GM23338 (cell line): Measurements from ENCODE around the gene ZNF585A. TPM values are rescaled to one million over a fixed set of nuclear protein-coding genes. Genes with fewer than 3 reads are reported as not detected.
"Not testable (repeated sequence)": the region's sequence is repeated elsewhere in the genome, so short reads cannot be mapped to it uniquely, and the experiment has no call there.

ENCODE experiments used
- ATAC-seq: fragments of 200-7000 bp; cut with Tn5 transposase; 3 replicates; pipeline ENCODE4 v1.9.1; 2020
- DNase-seq: peaks from one replicate; pipeline ENCODE4 v3.0.0-alpha.2; 2015; ENCODE audit warnings: low spot score
- H2AFZ ChIP-seq: fragments of 200-600 bp; sonication (generic); 2 replicates; pipeline ENCODE4 v1.8.0; 2016; ENCODE audit warnings: antibody characterized with exemption, mild to moderate bottlenecking, moderate library complexity
- H3F3A ChIP-seq: fragments of 200-600 bp; sonication (generic); replicated peaks from 2 replicates; pipeline ENCODE4 v1.8.0; 2017; ENCODE audit warnings: antibody characterized with exemption, mixed run types, low read depth
- H3K27ac ChIP-seq: fragments of 200-600 bp; sonication (generic); 2 replicates; pipeline ENCODE4 v1.6.1; 2016; ENCODE audit warnings: low read depth
- H3K27me3 ChIP-seq: fragments of 200-600 bp; sonication (generic); 2 replicates; pipeline ENCODE4 v1.8.0; 2016; ENCODE audit warnings: mild to moderate bottlenecking, mixed run types, moderate library complexity; ENCODE audit not compliant: insufficient read depth
- H3K36me3 ChIP-seq: fragments of 200-600 bp; sonication (generic); 2 replicates; pipeline ENCODE4 v1.8.0; 2016; ENCODE audit warnings: mild to moderate bottlenecking; ENCODE audit not compliant: insufficient read depth
- H3K4me1 ChIP-seq: fragments of 200-600 bp; sonication (generic); 2 replicates; pipeline ENCODE4 v1.8.0; 2016; ENCODE audit warnings: mild to moderate bottlenecking, moderate library complexity; ENCODE audit not compliant: insufficient read depth
- H3K4me2 ChIP-seq: fragments of 200-600 bp; sonication (generic); 2 replicates; pipeline ENCODE4 v1.7.1; 2017; ENCODE audit warnings: mixed run types
- H3K4me3 ChIP-seq: fragments of 200-600 bp; sonication (generic); 2 replicates; pipeline ENCODE4 v1.6.1; 2016; ENCODE audit warnings: mixed run types
- H3K79me2 ChIP-seq: fragments of 200-600 bp; sonication (generic); replicated peaks from 2 replicates; pipeline ENCODE4 v1.8.0; 2017; ENCODE audit warnings: mild to moderate bottlenecking; ENCODE audit not compliant: insufficient read depth
- H3K9me2 ChIP-seq: fragments of 200-600 bp; sonication (generic); 2 replicates; pipeline ENCODE4 v1.8.0; 2017; ENCODE audit not compliant: insufficient read depth
- H4K20me1 ChIP-seq: fragments of 200-600 bp; sonication (generic); replicated peaks from 2 replicates; pipeline ENCODE4 v1.8.0; 2017; ENCODE audit warnings: mild to moderate bottlenecking; ENCODE audit not compliant: insufficient read depth
- H3K27ac Mint-ChIP-seq: 2 replicates; pipeline ENCODE4 v1.8.0; 2020; ENCODE audit warnings: inconsistent platforms, mild to moderate bottlenecking, moderate library complexity, mixed read lengths
- H3K27me3 Mint-ChIP-seq: 3 replicates; pipeline ENCODE4 v1.8.0; 2022; ENCODE audit warnings: low read depth, mild to moderate bottlenecking, moderate library complexity, mixed read lengths, inconsistent platforms; ENCODE audit not compliant: insufficient read depth, poor library complexity
- H3K36me3 Mint-ChIP-seq: 3 replicates; pipeline ENCODE4 v1.8.0; 2021; ENCODE audit warnings: low read depth, mild to moderate bottlenecking, inconsistent platforms, moderate library complexity, mixed read lengths
- H3K4me1 Mint-ChIP-seq: 3 replicates; pipeline ENCODE4 v1.8.0; 2020; ENCODE audit warnings: mild to moderate bottlenecking, inconsistent platforms, mixed read lengths
- H3K4me3 Mint-ChIP-seq: 3 replicates; pipeline ENCODE4 v1.8.0; 2021; ENCODE audit warnings: moderate library complexity, mild to moderate bottlenecking, inconsistent platforms, mixed read lengths
- H3K9me3 Mint-ChIP-seq: 3 replicates; pipeline ENCODE4 v1.8.0; 2020; ENCODE audit warnings: moderate library complexity, mild to moderate bottlenecking, inconsistent platforms, mixed read lengths
- POLR2AphosphoS5 ChIP-seq: IDR thresholded peaks from 2 replicates; pipeline ENCODE4 v1.6.1; 2016; ENCODE audit warnings: antibody characterized with exemption, low read depth
- polyA plus RNA-seq: library from polyadenylated mRNA; unstranded; fragments of >200 nt; fragmentation: Nextera tagmentation; extraction: Ambion mirVana; gene quantifications from 2 replicates; pipeline ENCODE4 v1.2.1, GENCODE V29; 2016
- total RNA-seq: library from RNA; depleted of rRNA; stranded (reverse); fragments of >200 nt; shearing (Covaris generic); gene quantifications from 2 replicates; pipeline ENCODE4 v1.2.3, GENCODE V29; 2014
- TF ChIP-seq, protein P1 (sequence below): fragments of 250-450 bp; sonication (Bioruptor Pico); IDR thresholded peaks from 2 replicates; pipeline ENCODE4 v1.5.0; 2020; ENCODE audit warnings: mild to moderate bottlenecking, moderate library complexity

ZNF585A gene
- total and polyA plus RNA-seq, 2 experiments from 2014 or later: 9.8 to 36.5 TPM

DNA sequence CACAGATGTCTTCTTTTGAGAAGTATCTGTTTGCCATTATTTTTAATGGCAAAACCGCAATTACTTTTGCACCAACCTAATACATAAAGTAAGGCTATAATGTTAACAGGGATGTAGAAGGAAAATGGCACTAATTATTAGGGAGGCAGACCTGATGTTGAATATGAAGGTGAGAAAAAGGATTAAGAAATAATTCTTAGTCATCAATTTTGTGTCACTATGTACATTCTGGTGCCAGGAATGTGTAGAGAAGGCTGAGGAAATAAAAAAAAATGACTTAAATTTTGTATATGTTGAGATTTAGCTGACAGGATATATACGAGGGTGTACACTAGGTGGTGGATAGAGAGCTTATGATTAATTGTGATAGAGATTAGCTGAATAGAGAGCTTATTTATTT is 25.3 kb upstream of the ZNF585A start (continued):
- TF ChIP-seq, protein P1, sequence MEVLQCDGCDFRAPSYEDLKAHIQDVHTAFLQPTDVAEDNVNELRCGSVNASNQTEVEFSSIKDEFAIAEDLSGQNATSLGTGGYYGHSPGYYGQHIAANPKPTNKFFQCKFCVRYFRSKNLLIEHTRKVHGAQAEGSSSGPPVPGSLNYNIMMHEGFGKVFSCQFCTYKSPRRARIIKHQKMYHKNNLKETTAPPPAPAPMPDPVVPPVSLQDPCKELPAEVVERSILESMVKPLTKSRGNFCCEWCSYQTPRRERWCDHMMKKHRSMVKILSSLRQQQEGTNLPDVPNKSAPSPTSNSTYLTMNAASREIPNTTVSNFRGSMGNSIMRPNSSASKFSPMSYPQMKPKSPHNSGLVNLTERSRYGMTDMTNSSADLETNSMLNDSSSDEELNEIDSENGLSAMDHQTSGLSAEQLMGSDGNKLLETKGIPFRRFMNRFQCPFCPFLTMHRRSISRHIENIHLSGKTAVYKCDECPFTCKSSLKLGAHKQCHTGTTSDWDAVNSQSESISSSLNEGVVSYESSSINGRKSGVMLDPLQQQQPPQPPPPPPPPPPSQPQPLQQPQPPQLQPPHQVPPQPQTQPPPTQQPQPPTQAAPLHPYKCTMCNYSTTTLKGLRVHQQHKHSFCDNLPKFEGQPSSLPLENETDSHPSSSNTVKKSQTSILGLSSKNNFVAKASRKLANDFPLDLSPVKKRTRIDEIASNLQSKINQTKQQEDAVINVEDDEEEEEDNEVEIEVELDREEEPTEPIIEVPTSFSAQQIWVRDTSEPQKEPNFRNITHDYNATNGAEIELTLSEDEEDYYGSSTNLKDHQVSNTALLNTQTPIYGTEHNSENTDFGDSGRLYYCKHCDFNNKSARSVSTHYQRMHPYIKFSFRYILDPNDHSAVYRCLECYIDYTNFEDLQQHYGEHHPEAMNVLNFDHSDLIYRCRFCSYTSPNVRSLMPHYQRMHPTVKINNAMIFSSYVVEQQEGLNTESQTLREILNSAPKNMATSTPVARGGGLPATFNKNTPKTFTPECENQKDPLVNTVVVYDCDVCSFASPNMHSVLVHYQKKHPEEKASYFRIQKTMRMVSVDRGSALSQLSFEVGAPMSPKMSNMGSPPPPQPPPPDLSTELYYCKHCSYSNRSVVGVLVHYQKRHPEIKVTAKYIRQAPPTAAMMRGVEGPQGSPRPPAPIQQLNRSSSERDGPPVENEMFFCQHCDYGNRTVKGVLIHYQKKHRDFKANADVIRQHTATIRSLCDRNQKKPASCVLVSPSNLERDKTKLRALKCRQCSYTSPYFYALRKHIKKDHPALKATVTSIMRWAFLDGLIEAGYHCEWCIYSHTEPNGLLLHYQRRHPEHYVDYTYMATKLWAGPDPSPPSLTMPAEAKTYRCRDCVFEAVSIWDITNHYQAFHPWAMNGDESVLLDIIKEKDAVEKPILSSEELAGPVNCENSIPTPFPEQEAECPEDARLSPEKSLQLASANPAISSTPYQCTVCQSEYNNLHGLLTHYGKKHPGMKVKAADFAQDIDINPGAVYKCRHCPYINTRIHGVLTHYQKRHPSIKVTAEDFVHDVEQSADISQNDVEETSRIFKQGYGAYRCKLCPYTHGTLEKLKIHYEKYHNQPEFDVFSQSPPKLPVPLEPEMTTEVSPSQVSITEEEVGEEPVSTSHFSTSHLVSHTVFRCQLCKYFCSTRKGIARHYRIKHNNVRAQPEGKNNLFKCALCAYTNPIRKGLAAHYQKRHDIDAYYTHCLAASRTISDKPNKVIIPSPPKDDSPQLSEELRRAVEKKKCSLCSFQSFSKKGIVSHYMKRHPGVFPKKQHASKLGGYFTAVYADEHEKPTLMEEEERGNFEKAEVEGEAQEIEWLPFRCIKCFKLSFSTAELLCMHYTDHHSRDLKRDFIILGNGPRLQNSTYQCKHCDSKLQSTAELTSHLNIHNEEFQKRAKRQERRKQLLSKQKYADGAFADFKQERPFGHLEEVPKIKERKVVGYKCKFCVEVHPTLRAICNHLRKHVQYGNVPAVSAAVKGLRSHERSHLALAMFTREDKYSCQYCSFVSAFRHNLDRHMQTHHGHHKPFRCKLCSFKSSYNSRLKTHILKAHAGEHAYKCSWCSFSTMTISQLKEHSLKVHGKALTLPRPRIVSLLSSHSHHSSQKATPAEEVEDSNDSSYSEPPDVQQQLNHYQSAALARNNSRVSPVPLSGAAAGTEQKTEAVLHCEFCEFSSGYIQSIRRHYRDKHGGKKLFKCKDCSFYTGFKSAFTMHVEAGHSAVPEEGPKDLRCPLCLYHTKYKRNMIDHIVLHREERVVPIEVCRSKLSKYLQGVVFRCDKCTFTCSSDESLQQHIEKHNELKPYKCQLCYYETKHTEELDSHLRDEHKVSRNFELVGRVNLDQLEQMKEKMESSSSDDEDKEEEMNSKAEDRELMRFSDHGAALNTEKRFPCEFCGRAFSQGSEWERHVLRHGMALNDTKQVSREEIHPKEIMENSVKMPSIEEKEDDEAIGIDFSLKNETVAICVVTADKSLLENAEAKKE (CRISPR knock-in tag): no peak
- TF ChIP-seq POLR2AphosphoS5: no peak

DNA sequence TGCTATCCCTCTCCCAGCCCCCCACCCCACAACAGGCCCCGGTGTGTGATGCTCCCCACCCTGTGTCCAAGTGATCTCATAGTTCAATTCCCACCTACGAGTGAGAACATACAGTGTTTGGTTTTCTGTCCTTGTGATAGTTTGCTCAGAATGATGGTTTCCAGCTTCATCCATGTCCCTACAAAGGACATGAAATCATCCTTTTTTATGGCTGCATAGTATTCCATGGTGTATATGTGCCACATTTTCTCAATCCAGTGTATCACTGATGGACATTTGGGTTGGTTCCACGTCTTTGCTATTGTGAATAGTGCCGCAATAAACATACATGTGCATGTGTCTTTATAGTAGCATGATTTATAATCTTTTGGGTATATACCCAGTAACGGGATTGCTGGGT is 24.6 kb upstream of the ZNF585A start:
- H3K79me2 ChIP-seq, H3K27me3 ChIP-seq, DNase-seq, ATAC-seq, H3F3A ChIP-seq, H3K27ac ChIP-seq, H3K4me3 ChIP-seq, H4K20me1 ChIP-seq, H3K4me1 Mint-ChIP-seq, H3K36me3 ChIP-seq, H3K9me2 ChIP-seq, H3K4me2 ChIP-seq, H2AFZ ChIP-seq, H3K27me3 Mint-ChIP-seq, H3K4me1 ChIP-seq, H3K4me3 Mint-ChIP-seq, H3K27ac Mint-ChIP-seq: not testable (repeated sequence)
- H3K36me3 Mint-ChIP-seq: peaks cover 69% of the 10 kb centered on the region
- peaks cover 47% of the 10 kb centered on the region for H3K9me3 Mint-ChIP-seq

DNA sequence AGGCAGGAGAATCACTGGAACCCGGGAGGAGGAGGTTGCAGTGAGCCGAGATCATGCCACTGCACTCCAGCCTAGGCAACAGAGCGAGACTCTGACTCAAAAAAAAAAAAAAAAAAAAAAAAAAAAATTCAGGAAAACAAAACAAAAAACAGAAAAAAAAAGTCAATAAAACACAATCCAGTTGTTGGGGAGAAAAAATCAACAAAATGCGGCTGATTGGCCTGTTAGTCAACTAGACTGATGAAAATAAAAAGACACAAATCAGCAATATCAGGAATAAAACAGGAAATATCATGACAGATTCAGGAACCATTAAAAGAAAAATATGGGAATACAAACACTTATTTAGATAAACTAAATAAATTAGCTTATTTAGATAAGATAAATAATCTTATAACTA is 22.8 kb upstream of the ZNF585A start:
- not testable (repeated sequence) for H3K4me2 ChIP-seq, ATAC-seq, H3K4me1 Mint-ChIP-seq, H3K36me3 ChIP-seq, H3K9me2 ChIP-seq, H3K27me3 ChIP-seq, DNase-seq, H2AFZ ChIP-seq, H3K4me1 ChIP-seq, H3K27ac ChIP-seq, H3K27me3 Mint-ChIP-seq, H3K4me3 ChIP-seq, H3K4me3 Mint-ChIP-seq, H3K27ac Mint-ChIP-seq, H4K20me1 ChIP-seq, H3K79me2 ChIP-seq, H3F3A ChIP-seq
- Mint-ChIP-seq H3K36me3 (peaks cover 84% of the 10 kb centered on the region), H3K9me3 (peaks cover 64% of the 10 kb centered on the region)

DNA sequence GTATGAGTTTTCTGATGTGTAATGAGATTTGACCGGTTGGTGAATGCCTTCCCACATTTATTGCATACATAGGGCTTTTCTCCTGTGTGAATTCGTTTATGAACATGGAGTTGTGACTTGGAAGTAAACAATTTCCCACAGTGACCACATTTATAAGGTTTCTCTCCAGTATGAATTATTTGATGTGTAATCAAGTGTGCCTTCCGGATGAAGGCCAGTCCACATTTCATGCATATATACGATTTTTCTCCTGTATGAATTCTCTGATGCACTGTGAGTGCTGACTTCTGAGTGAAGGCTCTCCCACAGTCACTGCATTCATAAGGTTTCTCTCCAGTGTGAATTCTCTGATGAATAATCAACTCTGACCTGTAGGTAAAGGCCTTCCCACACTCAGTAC is 13.6 kb upstream of the ZNF585A start:
- not testable (repeated sequence) for H3K27me3 ChIP-seq, ATAC-seq, H3K9me2 ChIP-seq, H4K20me1 ChIP-seq, H3K27me3 Mint-ChIP-seq, H3K79me2 ChIP-seq, H3K4me2 ChIP-seq, H3F3A ChIP-seq, H3K4me1 ChIP-seq, H3K27ac ChIP-seq, H3K27ac Mint-ChIP-seq, H3K4me1 Mint-ChIP-seq, H3K4me3 Mint-ChIP-seq, H2AFZ ChIP-seq, H3K4me3 ChIP-seq, DNase-seq
- peaks cover 96% of the 10 kb centered on the region for H3K9me3 Mint-ChIP-seq
- peaks cover 93% of the 10 kb centered on the region for H3K36me3 Mint-ChIP-seq
- peaks cover 24% of the 10 kb centered on the region for H3K36me3 ChIP-seq
